ENCODE data around the gene ARL8B. TPM values are rescaled to one million over a fixed set of nuclear protein-coding genes. Genes with fewer than 3 reads are reported as not detected.
"Not testable (repeated sequence)": the region's sequence is repeated elsewhere in the genome, so short reads cannot be mapped to it uniquely, and the experiment has no call there.

The ARL8B gene
- total RNA-seq, 2 experiments from 2014 or later: 36.0 to 46.8 TPM

- no peaks in the 10 kb centered on the region for H3K9me3 Mint-ChIP-seq (ENCODE audit: low read depth)
- H3K36me3 Mint-ChIP-seq: no peaks in the 10 kb centered on the region
- H3K27me3 Mint-ChIP-seq: peaks cover 49% of the 10 kb centered on the region
These were observed 26.2 kb upstream of the ARL8B start for GRCh38 chr3:5095886-5096285.

GRCh38 chr3:5096336-5097008, 25.6 kb upstream of the ARL8B start:
- no peak overlapping the region for H3K27ac Mint-ChIP-seq
- no peaks in the 10 kb centered on the region for H3K36me3 Mint-ChIP-seq
- no peaks in the 10 kb centered on the region for H3K9me3 Mint-ChIP-seq (ENCODE audit: low read depth)
- CTCF ChIA-PET: no interaction called here
- peaks cover 4% of the 10 kb centered on the region for H3K4me1 Mint-ChIP-seq
- DNase-seq: no peak
- ATAC-seq: no peak
- H3K4me3 Mint-ChIP-seq: no peak overlapping the region
- H3K27me3 Mint-ChIP-seq: peaks cover 48% of the 10 kb centered on the region

More at GRCh38 chr3:5095886-5096285, 26.2 kb upstream of the ARL8B start:
- Mint-ChIP-seq H3K4me3 (no peak overlapping the region), H3K4me1 (peaks cover 4% of the 10 kb centered on the region), H3K27ac (no peak overlapping the region)
- ATAC-seq: peak; percentile 47
- DNase-seq: no peak
- CTCF ChIA-PET: no interaction called here

- no peak overlapping the region for H3K4me3 Mint-ChIP-seq
- DNase-seq (no peak), ATAC-seq (no peak)
- H3K27me3 Mint-ChIP-seq: peaks cover 52% of the 10 kb centered on the region
- no peak overlapping the region for H3K27ac Mint-ChIP-seq
- peaks cover 4% of the 10 kb centered on the region for H3K4me1 Mint-ChIP-seq
- CTCF ChIA-PET: no interaction called here
- H3K9me3 Mint-ChIP-seq (ENCODE audit: low read depth): no peaks in the 10 kb centered on the region
- H3K36me3 Mint-ChIP-seq: no peaks in the 10 kb centered on the region
These were observed 23.7 kb upstream of the ARL8B start for GRCh38 chr3:5098346-5098745.

GRCh38 chr3:5102532-5102931, 19.6 kb upstream of the ARL8B start:
- Mint-ChIP-seq H3K9me3 (ENCODE audit: low read depth) (no peaks in the 10 kb centered on the region), H3K4me1 (no peaks in the 10 kb centered on the region), H3K27ac (no peak overlapping the region), H3K4me3 (no peak overlapping the region), H3K36me3 (no peaks in the 10 kb centered on the region), H3K27me3 (peaks cover 24% of the 10 kb centered on the region)
- ATAC-seq (no peak), DNase-seq (no peak)
- CTCF ChIA-PET: interaction anchor here (1.0 kb wide), 1 partner anchor 20 kb away, joined by 3 read pairs; no protein-coding TSS in a partner anchor

- Mint-ChIP-seq H3K36me3 (no peaks in the 10 kb centered on the region), H3K27ac (no peak overlapping the region), H3K27me3 (peaks cover 22% of the 10 kb centered on the region), H3K4me3 (no peak overlapping the region), H3K9me3 (ENCODE audit: low read depth) (no peaks in the 10 kb centered on the region), H3K4me1 (no peaks in the 10 kb centered on the region)
- CTCF ChIA-PET: interaction anchor here (1.3 kb wide), 1 partner anchor 45 kb away, joined by 3 read pairs; no protein-coding TSS in a partner anchor
- DNase-seq (no peak), ATAC-seq (no peak)
These were observed 18.3 kb upstream of the ARL8B start for GRCh38 chr3:5103743-5104142.

- CTCF ChIA-PET: interaction anchor here (1.3 kb wide), 1 partner anchor 47 kb away, joined by 3 read pairs; no protein-coding TSS in a partner anchor
- H3K9me3 Mint-ChIP-seq (ENCODE audit: low read depth): no peaks in the 10 kb centered on the region
- no peaks in the 10 kb centered on the region for H3K36me3 Mint-ChIP-seq
- H3K27me3 Mint-ChIP-seq: peaks cover 15% of the 10 kb centered on the region
- H3K4me3 Mint-ChIP-seq: no peak overlapping the region
- no peak for ATAC-seq
- H3K4me1 Mint-ChIP-seq: no peaks in the 10 kb centered on the region
- no peak for DNase-seq
- no peak overlapping the region for H3K27ac Mint-ChIP-seq
These were observed 17.0 kb upstream of the ARL8B start for GRCh38 chr3:5105050-5105449.

DNA sequence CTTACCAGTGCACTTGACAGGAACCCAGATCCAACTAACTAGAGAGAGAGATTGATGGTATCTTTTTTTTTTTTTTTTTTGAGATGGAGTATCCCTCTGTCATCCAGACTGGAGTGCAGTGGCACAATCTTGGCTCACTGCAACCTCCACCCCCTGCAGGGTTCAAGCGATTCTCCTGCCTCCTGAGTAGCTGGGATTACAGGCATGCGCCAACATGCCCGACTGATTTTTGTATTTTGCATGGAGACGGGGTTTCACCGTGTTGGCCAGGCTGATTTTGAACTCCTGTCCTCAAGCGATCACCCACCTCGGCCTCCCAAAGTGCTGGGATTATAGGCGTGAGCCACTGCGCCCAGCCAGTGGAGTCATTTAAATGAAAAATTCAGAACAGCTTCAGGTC, 15.7 kb upstream of the ARL8B start:
- ATAC-seq; H3K4me3 Mint-ChIP-seq; H3K36me3 Mint-ChIP-seq; H3K4me1 Mint-ChIP-seq; H3K9me3 Mint-ChIP-seq (ENCODE audit: low read depth); CTCF ChIA-PET; H3K27ac Mint-ChIP-seq: not testable (repeated sequence)
- peak; percentile 27 for DNase-seq
- peaks cover 12% of the 10 kb centered on the region for H3K27me3 Mint-ChIP-seq

- CTCF ChIA-PET; H3K9me3 Mint-ChIP-seq (ENCODE audit: low read depth); H3K36me3 Mint-ChIP-seq; H3K4me3 Mint-ChIP-seq; H3K27ac Mint-ChIP-seq; ATAC-seq; H3K4me1 Mint-ChIP-seq: not testable (repeated sequence)
- H3K27me3 Mint-ChIP-seq: peaks cover 12% of the 10 kb centered on the region
- peak; percentile 5 for DNase-seq
These were observed 15.2 kb upstream of the ARL8B start for GRCh38 chr3:5106933-5107334.

DNA sequence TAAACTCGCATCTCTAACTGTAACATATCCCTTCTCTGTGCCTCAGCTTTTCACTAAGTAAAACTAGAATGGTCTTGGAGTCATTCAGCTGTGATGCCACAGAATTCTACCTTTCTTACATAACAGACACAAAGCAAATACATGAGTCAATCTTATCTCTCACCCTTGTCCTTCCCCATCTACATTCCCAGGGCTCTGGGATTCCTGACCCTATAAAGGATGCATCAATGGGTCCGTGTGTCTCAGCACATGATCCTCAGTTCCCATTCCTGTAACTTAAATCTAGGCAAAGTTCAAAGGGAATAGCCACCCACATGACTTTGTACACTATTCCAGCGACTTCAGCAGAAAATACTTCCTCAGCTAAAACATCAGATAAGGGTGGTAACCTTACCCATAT, 11.8 kb upstream of the ARL8B start:
- ATAC-seq: no peak
- no peak overlapping the region for H3K4me3 Mint-ChIP-seq
- CTCF ChIA-PET: no interaction called here
- no peak overlapping the region for H3K27ac Mint-ChIP-seq
- DNase-seq: no peak
- no peaks in the 10 kb centered on the region for H3K36me3 Mint-ChIP-seq
- H3K9me3 Mint-ChIP-seq (ENCODE audit: low read depth): no peaks in the 10 kb centered on the region
- H3K27me3 Mint-ChIP-seq: peaks cover 3% of the 10 kb centered on the region
- peaks cover 2% of the 10 kb centered on the region for H3K4me1 Mint-ChIP-seq

DNA sequence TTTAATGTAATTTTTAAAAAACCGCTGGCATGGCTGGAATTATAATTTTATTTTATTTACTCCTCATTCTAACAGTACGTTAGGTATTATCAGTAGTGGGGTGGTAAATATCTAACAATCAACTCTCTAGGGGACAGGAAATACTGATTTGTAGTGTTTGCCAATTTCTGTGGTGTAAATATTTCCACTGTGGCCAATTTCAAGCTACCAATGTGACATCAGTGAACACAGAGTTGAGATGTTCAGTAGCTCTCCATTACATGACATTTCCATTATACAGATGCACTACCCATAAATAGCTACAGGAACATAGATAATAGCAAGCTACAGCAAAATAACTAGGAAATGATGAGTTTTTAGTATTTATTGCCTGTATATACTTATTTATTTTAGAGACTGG, 10.0 kb upstream of the ARL8B start:
- DNase-seq (no peak), ATAC-seq (peak; percentile 23)
- H3K4me3 Mint-ChIP-seq: no peak overlapping the region
- H3K4me1 Mint-ChIP-seq: peaks cover 5% of the 10 kb centered on the region
- no peaks in the 10 kb centered on the region for H3K27me3 Mint-ChIP-seq
- no peaks in the 10 kb centered on the region for H3K36me3 Mint-ChIP-seq
- no peaks in the 10 kb centered on the region for H3K9me3 Mint-ChIP-seq (ENCODE audit: low read depth)
- no peak overlapping the region for H3K27ac Mint-ChIP-seq
- CTCF ChIA-PET: interaction anchor here (1.1 to 1.4 kb wide), 2 partner anchors 10 to 401 kb away, joined by 3 to 7 read pairs; partner anchors contain the start of gene ARL8B

- H3K27me3 Mint-ChIP-seq; ATAC-seq; H3K27ac Mint-ChIP-seq; H3K4me3 Mint-ChIP-seq; DNase-seq; H3K36me3 Mint-ChIP-seq; CTCF ChIA-PET; H3K4me1 Mint-ChIP-seq; H3K9me3 Mint-ChIP-seq (ENCODE audit: low read depth): not testable (repeated sequence)
These were observed 8.4 kb upstream of the ARL8B start for GRCh38 chr3:5113726-5114125.

- no peaks in the 10 kb centered on the region for H3K36me3 Mint-ChIP-seq
- CTCF ChIA-PET: no interaction called here
- H3K4me1 Mint-ChIP-seq: peaks cover 5% of the 10 kb centered on the region
- H3K27ac Mint-ChIP-seq: no peak overlapping the region
- DNase-seq: no peak
- ATAC-seq: no peak
- H3K9me3 Mint-ChIP-seq (ENCODE audit: low read depth): no peaks in the 10 kb centered on the region
- no peak overlapping the region for H3K4me3 Mint-ChIP-seq
- H3K27me3 Mint-ChIP-seq: no peaks in the 10 kb centered on the region
These were observed 6.5 kb upstream of the ARL8B start for GRCh38 chr3:5115506-5116162.

GRCh38 chr3:5116538-5116937, 5.6 kb upstream of the ARL8B start:
- ATAC-seq (no peak), DNase-seq (no peak)
- Mint-ChIP-seq H3K36me3 (no peaks in the 10 kb centered on the region), H3K9me3 (ENCODE audit: low read depth) (no peaks in the 10 kb centered on the region), H3K4me3 (no peak overlapping the region), H3K4me1 (peaks cover 5% of the 10 kb centered on the region), H3K27me3 (no peaks in the 10 kb centered on the region), H3K27ac (no peak overlapping the region)
- CTCF ChIA-PET: no interaction called here

GRCh38 chr3:5120446-5120845, 1.6 kb upstream of the ARL8B start:
- H3K4me1 Mint-ChIP-seq: peaks cover 25% of the 10 kb centered on the region
- no peak for ATAC-seq
- no peak overlapping the region for H3K4me3 Mint-ChIP-seq
- CTCF ChIA-PET: no interaction called here
- no peaks in the 10 kb centered on the region for H3K27me3 Mint-ChIP-seq
- no peaks in the 10 kb centered on the region for H3K9me3 Mint-ChIP-seq (ENCODE audit: low read depth)
- no peaks in the 10 kb centered on the region for H3K36me3 Mint-ChIP-seq
- no peak for DNase-seq
- H3K27ac Mint-ChIP-seq: no peak overlapping the region
